BLaER1 (cell line): ENCODE results near the gene C12orf42.
"Not testable (repeated sequence)": the region's sequence is repeated elsewhere in the genome, so short reads cannot be mapped to it uniquely, and the experiment has no call there.

Experiments used
- H3K27ac ChIP-seq: shearing (Covaris generic); formaldehyde crosslinking; 2 replicates; pipeline ENCODE4 v1.8.1; 2022
- H3K27me3 ChIP-seq: shearing (Covaris generic); formaldehyde crosslinking; 2 replicates; pipeline ENCODE4 v1.8.1; 2022
- H3K36me3 ChIP-seq: shearing (Covaris generic); formaldehyde crosslinking; 2 replicates; pipeline ENCODE4 v1.8.1; 2022
- H3K4me1 ChIP-seq: shearing (Covaris generic); formaldehyde crosslinking; 2 replicates; pipeline ENCODE4 v1.8.1; 2022
- H3K4me2 ChIP-seq: shearing (Covaris generic); formaldehyde crosslinking; 2 replicates; pipeline ENCODE4 v1.8.1; 2022
- H3K4me3 ChIP-seq: shearing (Covaris generic); formaldehyde crosslinking; 2 replicates; pipeline ENCODE4 v1.8.1; 2022
- H3K9ac ChIP-seq: shearing (Covaris generic); formaldehyde crosslinking; 2 replicates; pipeline ENCODE4 v1.8.1; 2022
- H3K9me3 ChIP-seq: shearing (Covaris generic); formaldehyde crosslinking; 2 replicates; pipeline ENCODE4 v1.8.1; 2022
- H4K20me1 ChIP-seq: shearing (Covaris generic); formaldehyde crosslinking; 2 replicates; pipeline ENCODE4 v1.8.1; 2022
- Cebpa-rat ChIP-seq: shearing (Covaris generic); IDR thresholded peaks from 2 replicates; pipeline ENCODE4 v1.8.1; 2022

Gene C12orf42

GRCh38 chr12:103457471-103457870, 38.3 kb downstream of the C12orf42 start:
- Histone ChIP-seq H3K27me3 (no peaks in the 10 kb centered on the region), H3K9ac (no peak overlapping the region), H3K4me1 (peaks cover 36% of the 10 kb centered on the region), H3K4me3 (no peak overlapping the region), H3K27ac (no peak overlapping the region), H3K4me2 (peak overlapping the region; percentile 58), H3K36me3 (no peaks in the 10 kb centered on the region), H3K9me3 (no peaks in the 10 kb centered on the region), H4K20me1 (no peaks in the 10 kb centered on the region)
- no peak for TF ChIP-seq Cebpa-rat

GRCh38 chr12:103456006-103456405, 39.8 kb downstream of the C12orf42 start:
- no peaks in the 10 kb centered on the region for H3K36me3 ChIP-seq
- peaks cover 36% of the 10 kb centered on the region for H3K4me1 ChIP-seq
- peak overlapping the region; percentile 58 for H3K4me2 ChIP-seq
- H3K4me3 ChIP-seq, result no peak overlapping the region
- TF ChIP-seq Cebpa-rat, result no peak
- H3K9ac ChIP-seq, result no peak overlapping the region
- H3K27me3 ChIP-seq, result no peaks in the 10 kb centered on the region
- no peak overlapping the region for H3K27ac ChIP-seq
- no peaks in the 10 kb centered on the region for H3K9me3 ChIP-seq
- H4K20me1 ChIP-seq, result no peaks in the 10 kb centered on the region

- no peak overlapping the region for H3K27ac ChIP-seq
- no peak for TF ChIP-seq Cebpa-rat
- H3K4me3 ChIP-seq, result no peak overlapping the region
- H3K4me1 ChIP-seq, result peaks cover 36% of the 10 kb centered on the region
- H3K36me3 ChIP-seq, result no peaks in the 10 kb centered on the region
- H3K27me3 ChIP-seq, result no peaks in the 10 kb centered on the region
- H3K9me3 ChIP-seq, result no peaks in the 10 kb centered on the region
- H3K9ac ChIP-seq, result no peak overlapping the region
- H3K4me2 ChIP-seq, result peak overlapping the region; percentile 58
- no peaks in the 10 kb centered on the region for H4K20me1 ChIP-seq
These were observed 40.6 kb downstream of the C12orf42 start for GRCh38 chr12:103455020-103455763.

GRCh38 chr12:103444983-103445382, 50.8 kb downstream of the C12orf42 start:
- Histone ChIP-seq H3K27me3 (no peaks in the 10 kb centered on the region), H3K36me3 (no peaks in the 10 kb centered on the region), H3K4me2 (no peak overlapping the region), H3K9ac (no peak overlapping the region), H3K27ac (no peak overlapping the region), H3K4me3 (no peak overlapping the region), H4K20me1 (no peaks in the 10 kb centered on the region), H3K9me3 (no peaks in the 10 kb centered on the region), H3K4me1 (peaks cover 22% of the 10 kb centered on the region)
- no peak for TF ChIP-seq Cebpa-rat

- H3K36me3 ChIP-seq, result no peaks in the 10 kb centered on the region
- no peaks in the 10 kb centered on the region for H4K20me1 ChIP-seq
- H3K9me3 ChIP-seq, result no peaks in the 10 kb centered on the region
- H3K27ac ChIP-seq, result no peak overlapping the region
- H3K4me2 ChIP-seq, result no peak overlapping the region
- peaks cover 22% of the 10 kb centered on the region for H3K4me1 ChIP-seq
- H3K4me3 ChIP-seq, result no peak overlapping the region
- no peak for TF ChIP-seq Cebpa-rat
- no peak overlapping the region for H3K9ac ChIP-seq
- no peaks in the 10 kb centered on the region for H3K27me3 ChIP-seq
These were observed 52.9 kb downstream of the C12orf42 start for GRCh38 chr12:103442822-103443221.

GRCh38 chr12:103442182-103442555, 53.6 kb downstream of the C12orf42 start:
- no peaks in the 10 kb centered on the region for H3K27me3 ChIP-seq
- peaks cover 22% of the 10 kb centered on the region for H3K4me1 ChIP-seq
- H3K36me3 ChIP-seq, result no peaks in the 10 kb centered on the region
- H3K27ac ChIP-seq, result peak overlapping the region; percentile 69; the same call in 1 of the 2 replicates
- H3K9me3 ChIP-seq, result no peaks in the 10 kb centered on the region
- H3K4me2 ChIP-seq, result peak overlapping the region; percentile 72
- H3K9ac ChIP-seq, result no peak overlapping the region
- no peak for TF ChIP-seq Cebpa-rat
- H4K20me1 ChIP-seq, result no peaks in the 10 kb centered on the region
- H3K4me3 ChIP-seq, result no peak overlapping the region

- Histone ChIP-seq H3K27me3 (no peaks in the 10 kb centered on the region), H3K36me3 (no peaks in the 10 kb centered on the region), H3K4me3 (0 out of 2 replicates have a peak overlapping the region, but pooled peaks have one; percentile 23), H3K4me2 (peak overlapping the region; percentile 72), H3K27ac (peak overlapping the region; percentile 69), H3K9ac (0 out of 2 replicates have a peak overlapping the region, but pooled peaks have one; percentile 30), H3K9me3 (no peaks in the 10 kb centered on the region), H3K4me1 (peaks cover 22% of the 10 kb centered on the region), H4K20me1 (no peaks in the 10 kb centered on the region)
- TF ChIP-seq Cebpa-rat, result no peak
These were observed 54.2 kb downstream of the C12orf42 start for GRCh38 chr12:103441437-103442181.

GRCh38 chr12:103434165-103435105, 61.3 kb downstream of the C12orf42 start:
- H3K27ac ChIP-seq, H3K9ac ChIP-seq: not testable (repeated sequence)

GRCh38 chr12:103431950-103432349, 63.8 kb downstream of the C12orf42 start:
- H3K36me3 ChIP-seq, result no peaks in the 10 kb centered on the region
- no peaks in the 10 kb centered on the region for H4K20me1 ChIP-seq
- no peak overlapping the region for H3K9ac ChIP-seq
- H3K4me3 ChIP-seq, result no peak overlapping the region
- no peaks in the 10 kb centered on the region for H3K27me3 ChIP-seq
- H3K4me1 ChIP-seq, result no peaks in the 10 kb centered on the region
- TF ChIP-seq Cebpa-rat, result no peak
- H3K4me2 ChIP-seq, result no peak overlapping the region
- H3K27ac ChIP-seq, result no peak overlapping the region
- no peaks in the 10 kb centered on the region for H3K9me3 ChIP-seq

More at GRCh38 chr12:103434165-103435105, 61.3 kb downstream of the C12orf42 start:
- not testable (repeated sequence) for H3K4me3 ChIP-seq, H3K9me3 ChIP-seq, H3K4me2 ChIP-seq, H4K20me1 ChIP-seq, H3K4me1 ChIP-seq, H3K36me3 ChIP-seq, H3K27me3 ChIP-seq
